Measurements from ENCODE around the gene TBC1D10A.

Gene TBC1D10A

DNA sequence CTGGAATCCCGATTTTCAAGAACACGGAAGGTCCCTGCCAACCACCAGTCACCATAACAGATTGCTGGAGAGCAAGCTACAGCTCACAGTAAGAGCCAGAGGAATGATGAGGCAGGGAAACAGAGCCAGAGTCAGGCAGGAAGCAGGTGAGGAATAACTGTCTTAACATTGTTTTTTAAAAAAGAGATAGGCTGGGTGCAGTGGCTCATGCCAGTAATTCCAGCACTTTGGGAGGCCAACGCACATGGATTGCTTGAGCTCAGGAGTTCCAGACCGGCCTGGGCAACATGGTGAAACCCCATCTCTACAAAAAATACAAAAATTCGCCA lies 24.0 kb downstream of the TBC1D10A start:
- no peak overlapping the region for H2AFZ ChIP-seq (ENCODE audit: low read length)
- peaks cover 54% of the 10 kb centered on the region; the same call in 1 of the 2 replicates for H3K36me3 ChIP-seq (ENCODE audit: insufficient read depth, low read length)
- H3K4me1 ChIP-seq (ENCODE audit: insufficient read depth, low read length, poor library complexity, severe bottlenecking): peaks cover 69% of the 10 kb centered on the region
- H3K9me3 ChIP-seq (ENCODE audit: insufficient read depth, low read depth, low read length): no peaks in the 10 kb centered on the region
- peak overlapping the region; percentile 95 for H3K9ac ChIP-seq (ENCODE audit: low read depth, low read length, poor library complexity, severe bottlenecking)
- peaks cover 24% of the 10 kb centered on the region for H3F3A ChIP-seq (ENCODE audit: low read depth)
- H3K4me2 ChIP-seq (ENCODE audit: low read depth, low read length, poor library complexity, severe bottlenecking): peak overlapping the region; percentile 92
- peaks cover 67% of the 10 kb centered on the region for H3K79me2 ChIP-seq (ENCODE audit: insufficient read depth, low read length)
- H3K27me3 ChIP-seq (ENCODE audit: insufficient read depth, low read length, poor library complexity, severe bottlenecking): no peaks in the 10 kb centered on the region
- no peaks in the 10 kb centered on the region for H4K20me1 ChIP-seq (ENCODE audit: insufficient read depth, low read length, poor library complexity, severe bottlenecking)
- peak overlapping the region; percentile 56 for H3K4me3 ChIP-seq (ENCODE audit: low read length, poor library complexity, severe bottlenecking)
- H3K9me2 ChIP-seq (replicated peaks; ENCODE audit: low read depth, low read length): no peaks in the 10 kb centered on the region
- no peak for TF ChIP-seq EZH2phosphoT487 (IDR thresholded peaks at IDR 0.05; ENCODE audit: borderline replicate concordance)
- TF ChIP-seq CTCF (conservative IDR thresholded peaks at IDR 0.05; ENCODE audit: low read length): no peak

DNA sequence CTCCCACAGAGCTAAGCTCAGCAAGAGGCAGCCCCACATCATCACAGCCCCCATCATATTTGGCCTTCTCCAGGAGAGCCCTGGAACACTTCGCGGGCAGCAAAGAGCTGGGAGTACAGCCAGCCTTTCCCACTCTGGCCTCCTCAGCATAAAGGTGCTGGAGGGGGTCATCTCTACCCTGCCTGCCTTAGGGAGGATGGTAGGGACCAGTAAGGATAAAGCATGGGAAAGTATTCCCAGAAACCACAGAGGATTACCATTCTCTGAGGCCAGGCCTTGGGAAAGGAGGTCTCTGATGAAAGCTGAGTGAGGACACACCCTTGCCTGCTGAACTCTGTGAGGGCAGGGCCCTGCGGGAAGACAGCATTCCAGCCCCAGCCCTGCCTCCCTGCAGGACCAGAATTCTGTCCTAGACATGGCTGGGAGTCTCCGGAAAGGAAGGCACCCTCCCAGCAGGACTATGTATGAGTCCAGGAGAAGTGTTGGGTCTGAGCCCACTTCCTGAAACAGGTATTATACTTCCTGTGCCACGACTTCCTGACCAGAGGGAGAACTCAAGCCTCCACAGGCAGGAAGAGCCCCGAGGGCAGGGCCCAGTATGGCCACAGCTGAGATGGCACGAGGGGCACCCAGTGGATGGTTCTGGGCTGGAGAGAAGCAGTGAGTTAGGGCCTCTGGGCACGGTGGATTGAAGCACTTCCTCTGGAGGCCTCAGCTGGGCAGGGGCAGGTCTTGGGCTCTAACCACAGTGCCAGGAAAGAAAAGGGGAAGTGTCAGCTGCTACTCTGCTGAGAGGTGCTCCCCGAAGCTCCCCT lies 24.5 kb downstream of the TBC1D10A start:
- Histone ChIP-seq H3K4me3 (ENCODE audit: low read length, poor library complexity, severe bottlenecking) (peak overlapping the region; percentile 56), H3K4me2 (ENCODE audit: low read depth, low read length, poor library complexity, severe bottlenecking) (peak overlapping the region; percentile 92), H3K36me3 (ENCODE audit: insufficient read depth, low read length) (peaks cover 60% of the 10 kb centered on the region; the same call in 1 of the 2 replicates), H3K9ac (ENCODE audit: low read depth, low read length, poor library complexity, severe bottlenecking) (peak overlapping the region; percentile 95), H3K9me3 (ENCODE audit: insufficient read depth, low read depth, low read length) (no peaks in the 10 kb centered on the region), H2AFZ (ENCODE audit: low read length) (no peak overlapping the region), H4K20me1 (ENCODE audit: insufficient read depth, low read length, poor library complexity, severe bottlenecking) (no peaks in the 10 kb centered on the region), H3K4me1 (ENCODE audit: insufficient read depth, low read length, poor library complexity, severe bottlenecking) (peaks cover 64% of the 10 kb centered on the region), H3K79me2 (ENCODE audit: insufficient read depth, low read length) (peaks cover 62% of the 10 kb centered on the region), H3K9me2 (replicated peaks; ENCODE audit: low read depth, low read length) (no peaks in the 10 kb centered on the region), H3F3A (ENCODE audit: low read depth) (peaks cover 19% of the 10 kb centered on the region), H3K27me3 (ENCODE audit: insufficient read depth, low read length, poor library complexity, severe bottlenecking) (no peaks in the 10 kb centered on the region)
- TF ChIP-seq EZH2phosphoT487 (IDR thresholded peaks at IDR 0.05; ENCODE audit: borderline replicate concordance) (no peak), CTCF (conservative IDR thresholded peaks at IDR 0.05; ENCODE audit: low read length) (no peak)

DNA sequence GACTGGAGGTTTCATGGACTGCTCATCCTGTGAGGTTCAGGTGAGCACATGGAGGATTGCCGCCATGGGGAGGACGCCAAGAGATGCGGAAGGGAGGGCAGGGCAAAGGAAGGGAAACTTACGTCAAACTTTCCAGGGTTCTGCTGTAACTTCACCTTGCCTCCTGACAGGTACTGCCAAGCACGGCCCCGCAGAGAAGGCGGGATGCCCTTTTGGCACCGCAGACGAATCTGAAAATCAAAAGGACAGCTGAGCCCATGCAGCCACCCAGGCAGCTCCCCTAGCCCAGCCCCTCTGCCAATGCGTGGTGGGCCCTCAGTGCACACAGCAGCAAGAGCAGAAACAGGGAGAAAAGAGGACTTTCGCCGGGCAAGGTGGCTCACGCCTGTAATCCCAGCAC lies 27.4 kb downstream of the TBC1D10A start:
- Histone ChIP-seq H3K9ac (ENCODE audit: low read depth, low read length, poor library complexity, severe bottlenecking) (no peak overlapping the region), H3K36me3 (ENCODE audit: insufficient read depth, low read length) (peaks cover 88% of the 10 kb centered on the region; the same call in 1 of the 2 replicates), H4K20me1 (ENCODE audit: insufficient read depth, low read length, poor library complexity, severe bottlenecking) (no peaks in the 10 kb centered on the region), H3F3A (ENCODE audit: low read depth) (no peaks in the 10 kb centered on the region), H3K4me1 (ENCODE audit: insufficient read depth, low read length, poor library complexity, severe bottlenecking) (peaks cover 38% of the 10 kb centered on the region), H3K27me3 (ENCODE audit: insufficient read depth, low read length, poor library complexity, severe bottlenecking) (no peaks in the 10 kb centered on the region), H2AFZ (ENCODE audit: low read length) (no peak overlapping the region), H3K9me2 (replicated peaks; ENCODE audit: low read depth, low read length) (no peaks in the 10 kb centered on the region), H3K4me2 (ENCODE audit: low read depth, low read length, poor library complexity, severe bottlenecking) (no peak overlapping the region), H3K4me3 (ENCODE audit: low read length, poor library complexity, severe bottlenecking) (no peak overlapping the region), H3K79me2 (ENCODE audit: insufficient read depth, low read length) (peaks cover 50% of the 10 kb centered on the region), H3K9me3 (ENCODE audit: insufficient read depth, low read depth, low read length) (no peaks in the 10 kb centered on the region)
- TF ChIP-seq EZH2phosphoT487 (IDR thresholded peaks at IDR 0.05; ENCODE audit: borderline replicate concordance) (no peak), CTCF (conservative IDR thresholded peaks at IDR 0.05; ENCODE audit: low read length) (no peak)
